ENCODE measurements around the gene POFUT2.

The POFUT2 gene

GRCh38 chr21:45281411-45282282 is 6.0 kb downstream of the POFUT2 start:
- DNase-seq, result no peak

- no peak for DNase-seq
These were observed 6.7 kb downstream of the POFUT2 start for GRCh38 chr21:45280969-45281368.

GRCh38 chr21:45280178-45280821 is 7.4 kb downstream of the POFUT2 start:
- DNase-seq, result no peak

GRCh38 chr21:45279446-45280177 is 8.1 kb downstream of the POFUT2 start:
- no peak for DNase-seq

GRCh38 chr21:45278156-45278911 is 9.4 kb downstream of the POFUT2 start:
- no peak for DNase-seq

- no peak for DNase-seq
These were observed 10.3 kb downstream of the POFUT2 start for GRCh38 chr21:45277101-45278045.

- DNase-seq, result no peak
These were observed 11.1 kb downstream of the POFUT2 start for GRCh38 chr21:45276596-45276995.

- no peak for DNase-seq
These were observed 17.3 kb downstream of the POFUT2 start for GRCh38 chr21:45270306-45270821.

- no peak for DNase-seq
These were observed 17.8 kb downstream of the POFUT2 start for GRCh38 chr21:45269861-45270260.

- no peak for DNase-seq
These were observed 20.3 kb downstream of the POFUT2 start for GRCh38 chr21:45267390-45267760.

GRCh38 chr21:45266518-45267389 is 20.9 kb downstream of the POFUT2 start:
- DNase-seq, result no peak

- no peak for DNase-seq
These were observed 21.8 kb downstream of the POFUT2 start for GRCh38 chr21:45265721-45266517.

GRCh38 chr21:45264912-45265515 is 22.7 kb downstream of the POFUT2 start:
- no peak for DNase-seq

- no peak for DNase-seq
These were observed 23.4 kb downstream of the POFUT2 start for GRCh38 chr21:45264146-45264911.

GRCh38 chr21:45263534-45263933 is 24.2 kb downstream of the POFUT2 start:
- DNase-seq, result no peak

GRCh38 chr21:45262616-45263015 is 25.1 kb downstream of the POFUT2 start:
- DNase-seq, result no peak

GRCh38 chr21:45262041-45262581 is 25.6 kb downstream of the POFUT2 start:
- DNase-seq, result no peak

GRCh38 chr21:45261093-45261492 is 26.6 kb downstream of the POFUT2 start:
- no peak for DNase-seq
